ENCODE results near the gene TRIM38.
"Not testable (repeated sequence)": the region's sequence is repeated elsewhere in the genome, so short reads cannot be mapped to it uniquely, and the experiment has no call there.

Gene TRIM38

GRCh38 chr6:25972128-25972527 is 9.5 kb downstream of the TRIM38 start:
- DNase-seq, result no peak

GRCh38 chr6:25972902-25973301 is 10.3 kb downstream of the TRIM38 start:
- DNase-seq, result no peak

GRCh38 chr6:25973923-25974555 is 11.4 kb downstream of the TRIM38 start:
- DNase-seq, result no peak

- no peak for DNase-seq
These were observed 13.4 kb downstream of the TRIM38 start for GRCh38 chr6:25975923-25976560.

GRCh38 chr6:25980935-25981334 is 18.3 kb downstream of the TRIM38 start:
- no peak for DNase-seq

GRCh38 chr6:25981568-25982263 is 19.1 kb downstream of the TRIM38 start:
- no peak for DNase-seq

- DNase-seq, result no peak
These were observed 21.7 kb downstream of the TRIM38 start for GRCh38 chr6:25984265-25984664.

GRCh38 chr6:25987845-25988244 is 25.2 kb downstream of the TRIM38 start:
- DNase-seq, result no peak

- no peak for DNase-seq
These were observed 27.7 kb downstream of the TRIM38 start for GRCh38 chr6:25990172-25990873.

GRCh38 chr6:25991785-25992412 is 29.3 kb downstream of the TRIM38 start:
- DNase-seq, result peak; percentile 55

- DNase-seq, result peak; percentile 98
These were observed 30.1 kb downstream of the TRIM38 start for GRCh38 chr6:25992413-25993340.

- not testable (repeated sequence) for DNase-seq
These were observed 30.7 kb downstream of the TRIM38 start for GRCh38 chr6:25993341-25993684.

- no peak for DNase-seq
These were observed 32.9 kb downstream of the TRIM38 start for GRCh38 chr6:25995507-25995906.

- no peak for DNase-seq
These were observed 35.3 kb downstream of the TRIM38 start for GRCh38 chr6:25997921-25998320.

- no peak for DNase-seq
These were observed 35.8 kb downstream of the TRIM38 start for GRCh38 chr6:25998379-25998778.

- not testable (repeated sequence) for DNase-seq
These were observed 36.6 kb downstream of the TRIM38 start for GRCh38 chr6:25999225-25999624.

GRCh38 chr6:26000366-26001144 is 38.0 kb downstream of the TRIM38 start:
- DNase-seq, result no peak

- DNase-seq, result peak; percentile 42
These were observed 40.6 kb downstream of the TRIM38 start for GRCh38 chr6:26003102-26003694.

GRCh38 chr6:26006086-26006939 is 43.7 kb downstream of the TRIM38 start:
- no peak for DNase-seq

- not testable (repeated sequence) for DNase-seq
These were observed 44.3 kb downstream of the TRIM38 start for GRCh38 chr6:26006940-26007305.

Data from activated CD4-positive, CD25-positive, alpha-beta regulatory T cell treated with anti-CD3 and anti-CD28 coated beads, Interleukin-2, amount 50 U/mL, for 72 hours (primary cell).